BJ (cell line): ENCODE measurements around the gene ISCA2. TPM values are rescaled to one million over a fixed set of nuclear protein-coding genes. Genes with fewer than 3 reads are reported as not detected.

ENCODE experiments used
- CTCF ChIA-PET: fragments of 350-600 bp; formaldehyde crosslinking; extraction: SDS; loops from one replicate; lab custom pipeline; 2021; ENCODE audit warnings: antibody characterized with exemption, inconsistent platforms; lab: Yijun Ruan, JAX
- POLR2A ChIA-PET: fragments of 300-600 bp; sonication (Branson Sonifier 250); formaldehyde crosslinking; extraction: SDS; loops from one replicate; lab custom pipeline; 2021; ENCODE audit warnings: antibody characterized with exemption; lab: Charles Lee
- DNase-seq: peaks from one replicate; pipeline ENCODE4 v3.0.0-alpha.2; 2011; ENCODE audit warnings: low read depth
- H3K27me3 ChIP-seq: 2 replicates; pipeline ENCODE4 v1.6.0; 2011; ENCODE audit warnings: low read length; ENCODE audit not compliant: control insufficient read depth, insufficient read depth
- H3K36me3 ChIP-seq: 2 replicates; pipeline ENCODE4 v1.5.1; 2011; ENCODE audit warnings: low read length; ENCODE audit not compliant: control insufficient read depth, insufficient read depth
- H3K4me3 ChIP-seq: 2 replicates; pipeline ENCODE4 v1.5.1; 2011; ENCODE audit warnings: low read depth, mild to moderate bottlenecking, control low read depth, low read length
- polyA plus RNA-seq: library from polyadenylated mRNA; depleted of rRNA; stranded (reverse); fragments of >200 nt; gene quantifications from 2 replicates; pipeline ENCODE4 v1.2.3, GENCODE V29; 2011
- TF ChIP-seq, protein P1 (sequence below): IDR thresholded peaks from 2 replicates; pipeline ENCODE4 v1.5.1; 2011; ENCODE audit warnings: low read depth, mild to moderate bottlenecking, control low read depth, inconsistent platforms, low read length, moderate library complexity; ENCODE audit not compliant: insufficient read depth

ISCA2 gene
- polyA plus RNA-seq, 1 experiment = 13.0 TPM

DNA sequence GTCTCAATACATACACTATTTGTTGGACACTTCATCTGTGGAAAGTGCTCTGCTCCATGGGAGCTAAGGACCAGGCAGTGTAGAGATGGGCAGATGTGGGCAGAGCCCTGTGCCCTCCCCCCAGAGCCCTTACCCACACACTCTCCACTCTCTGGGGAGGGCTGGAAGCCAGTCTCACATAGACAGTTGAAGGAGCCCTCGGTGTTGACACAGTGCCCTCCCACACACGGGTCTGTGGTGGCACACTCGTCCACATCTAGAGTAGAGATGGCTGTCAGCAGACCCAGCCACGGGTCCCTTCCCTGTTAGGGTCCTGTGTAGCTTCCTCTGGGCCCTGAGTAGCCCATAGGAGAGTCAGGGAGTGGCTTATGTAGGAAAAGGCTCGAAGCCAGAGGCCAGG is 14.3 kb downstream of the ISCA2 start:
- CTCF ChIA-PET = interaction anchor here (1.1 to 1.3 kb wide), 2 partner anchors 13 to 75 kb away, joined by 3 read pairs; no protein-coding TSS in a partner anchor
- no peak for DNase-seq
- POLR2A ChIA-PET = no interaction called here
- Histone ChIP-seq H3K27me3 (no peaks in the 10 kb centered on the region), H3K36me3 (peaks cover 6% of the 10 kb centered on the region), H3K4me3 (no peak overlapping the region)
- TF ChIP-seq, protein P1, sequence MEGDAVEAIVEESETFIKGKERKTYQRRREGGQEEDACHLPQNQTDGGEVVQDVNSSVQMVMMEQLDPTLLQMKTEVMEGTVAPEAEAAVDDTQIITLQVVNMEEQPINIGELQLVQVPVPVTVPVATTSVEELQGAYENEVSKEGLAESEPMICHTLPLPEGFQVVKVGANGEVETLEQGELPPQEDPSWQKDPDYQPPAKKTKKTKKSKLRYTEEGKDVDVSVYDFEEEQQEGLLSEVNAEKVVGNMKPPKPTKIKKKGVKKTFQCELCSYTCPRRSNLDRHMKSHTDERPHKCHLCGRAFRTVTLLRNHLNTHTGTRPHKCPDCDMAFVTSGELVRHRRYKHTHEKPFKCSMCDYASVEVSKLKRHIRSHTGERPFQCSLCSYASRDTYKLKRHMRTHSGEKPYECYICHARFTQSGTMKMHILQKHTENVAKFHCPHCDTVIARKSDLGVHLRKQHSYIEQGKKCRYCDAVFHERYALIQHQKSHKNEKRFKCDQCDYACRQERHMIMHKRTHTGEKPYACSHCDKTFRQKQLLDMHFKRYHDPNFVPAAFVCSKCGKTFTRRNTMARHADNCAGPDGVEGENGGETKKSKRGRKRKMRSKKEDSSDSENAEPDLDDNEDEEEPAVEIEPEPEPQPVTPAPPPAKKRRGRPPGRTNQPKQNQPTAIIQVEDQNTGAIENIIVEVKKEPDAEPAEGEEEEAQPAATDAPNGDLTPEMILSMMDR = no peak

DNA sequence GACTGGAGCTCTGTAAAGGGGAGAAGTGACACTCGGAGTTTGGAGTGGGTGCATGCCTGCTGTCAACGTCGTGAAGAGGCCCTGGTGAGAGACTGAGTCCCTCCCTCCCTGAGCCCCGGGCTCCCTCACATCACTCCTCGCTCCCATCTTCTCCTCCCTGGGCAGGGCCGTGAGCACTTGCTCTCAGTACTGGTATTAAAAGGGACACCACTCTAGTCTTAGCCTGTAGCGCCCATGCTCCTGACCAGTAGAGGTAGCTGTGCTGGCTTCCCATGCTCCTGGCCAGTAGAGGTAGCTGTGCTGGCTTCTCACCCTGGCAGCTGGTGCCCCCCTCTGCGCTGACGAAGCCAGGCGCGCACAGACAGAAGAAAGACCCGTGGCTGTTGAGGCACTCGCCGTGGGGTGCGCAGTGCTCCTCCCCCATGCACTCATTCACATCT is 14.7 kb downstream of the ISCA2 start:
- CTCF ChIA-PET = interaction anchor here (0.6 to 1.3 kb wide), 4 partner anchors 13 to 104 kb away, joined by 3 read pairs; partner anchors contain the start of gene LTBP2
- Histone ChIP-seq H3K36me3 (peaks cover 6% of the 10 kb centered on the region), H3K4me3 (no peak overlapping the region), H3K27me3 (no peaks in the 10 kb centered on the region)
- POLR2A ChIA-PET = no interaction called here
- TF ChIP-seq, protein P1 = peak; percentile 43
- no peak for DNase-seq

DNA sequence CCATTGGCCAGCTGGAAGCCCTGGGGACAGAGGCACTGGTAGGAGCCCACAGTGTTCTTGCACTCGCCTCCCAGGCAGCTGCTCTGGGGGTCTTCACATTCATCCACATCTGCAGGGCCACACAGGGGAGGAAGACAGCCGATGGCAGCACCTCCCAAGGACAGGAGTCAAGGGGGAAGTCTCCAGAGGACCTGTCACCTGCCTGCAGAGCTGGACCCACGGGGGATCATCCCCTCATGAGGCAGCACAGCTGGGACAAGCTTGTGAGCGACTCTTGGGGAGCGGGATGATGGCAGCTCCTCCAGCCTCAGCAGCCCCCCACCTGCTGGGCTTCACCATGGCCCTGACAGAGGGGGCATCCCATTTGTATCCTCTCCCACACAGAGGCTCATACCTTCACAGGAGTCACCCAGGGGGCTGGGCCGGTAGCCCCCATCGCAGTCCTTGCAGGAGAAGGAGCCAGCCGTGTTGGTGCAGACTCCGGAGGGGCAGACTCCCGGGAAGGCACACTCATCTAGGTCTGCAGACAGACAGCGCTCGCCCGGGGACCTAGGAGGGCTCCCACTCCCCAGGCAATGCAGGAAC is 15.4 kb downstream of the ISCA2 start:
- no peak for DNase-seq
- Histone ChIP-seq H3K36me3 (peaks cover 6% of the 10 kb centered on the region), H3K4me3 (no peak overlapping the region), H3K27me3 (no peaks in the 10 kb centered on the region)
- POLR2A ChIA-PET = no interaction called here
- CTCF ChIA-PET = interaction anchor here (0.6 to 1.3 kb wide), 2 partner anchors 50 to 103 kb away, joined by 3 read pairs; partner anchors contain the start of gene LTBP2
- TF ChIP-seq, protein P1 = no peak

DNA sequence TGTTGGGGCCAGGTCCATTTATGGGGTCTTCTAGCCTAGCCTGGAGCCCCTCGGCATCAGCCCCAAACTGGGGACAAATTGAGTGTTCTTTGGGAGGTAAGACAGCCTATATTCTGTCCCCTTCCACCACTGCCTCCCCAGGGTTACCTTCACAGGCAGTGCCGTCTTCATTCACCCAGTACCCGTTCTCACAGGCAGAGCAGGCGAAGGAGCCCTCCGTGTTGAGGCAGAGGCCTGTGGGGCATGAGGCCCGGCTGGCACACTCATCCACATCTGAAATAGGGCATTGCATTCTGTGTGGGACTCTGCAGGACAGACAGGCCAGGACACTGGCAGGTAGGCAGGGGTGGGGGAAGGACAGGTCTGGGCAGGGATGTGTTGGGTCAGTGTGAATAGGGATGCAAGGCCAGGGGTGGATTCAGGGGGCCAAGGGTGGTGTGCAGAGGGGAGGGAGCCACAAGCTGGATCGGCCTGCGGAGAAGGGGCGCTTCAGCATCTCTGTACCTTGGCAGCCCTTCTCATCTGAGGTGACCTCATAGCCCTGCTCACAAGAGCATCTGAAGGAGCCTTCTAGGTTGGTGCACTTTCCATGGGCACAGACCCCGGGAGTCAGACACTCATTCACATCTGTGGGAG is 16.1 kb downstream of the ISCA2 start:
- ChIA-PET CTCF (interaction anchor here (1.3 to 2.4 kb wide), 2 partner anchors 7 to 103 kb away, joined by 3 to 11 read pairs; partner anchors contain the start of gene LTBP2), POLR2A (no interaction called here)
- H3K4me3 ChIP-seq = no peak overlapping the region
- TF ChIP-seq, protein P1 = no peak
- no peaks in the 10 kb centered on the region for H3K27me3 ChIP-seq
- peaks cover 6% of the 10 kb centered on the region; the same call in 1 of the 2 replicates for H3K36me3 ChIP-seq
- DNase-seq = no peak

DNA sequence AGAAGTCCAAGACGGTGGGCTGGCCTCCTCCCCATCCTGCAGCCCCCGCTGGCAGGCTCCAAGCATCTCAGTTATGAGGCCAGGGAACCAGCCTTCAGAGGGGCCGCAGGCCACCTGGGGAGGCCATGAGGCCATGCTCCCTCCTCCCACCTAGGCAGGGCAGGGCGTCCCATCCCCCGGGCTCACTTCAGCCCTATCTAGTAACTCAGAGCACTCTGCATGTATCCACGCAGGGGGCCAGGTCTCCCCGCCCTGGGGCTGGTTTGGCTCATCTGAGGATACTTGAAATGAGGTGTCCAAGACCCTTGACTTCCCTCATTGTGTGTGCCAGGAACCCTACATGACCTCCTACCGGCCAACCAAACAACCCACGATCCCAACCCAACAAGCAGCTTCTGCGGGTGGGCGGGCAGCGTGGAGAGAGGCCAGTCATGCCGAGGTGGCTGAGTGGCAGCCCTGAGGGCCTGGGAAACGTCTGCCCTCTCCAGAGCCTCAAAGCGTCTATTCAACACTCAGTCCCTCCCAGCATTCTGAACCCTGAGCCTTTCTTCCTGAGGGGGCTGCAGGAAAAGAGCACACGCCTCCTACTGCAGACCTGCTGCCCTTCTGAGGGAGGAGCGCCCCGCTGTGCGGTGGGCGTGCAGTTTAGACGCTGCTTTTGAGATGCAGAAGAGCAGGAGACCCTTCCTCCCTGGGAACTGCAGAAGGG is 16.8 kb downstream of the ISCA2 start:
- peaks cover 6% of the 10 kb centered on the region; the same call in 1 of the 2 replicates for H3K36me3 ChIP-seq
- DNase-seq = no peak

More for the DNA sequence above, 16.8 kb downstream of the ISCA2 start:
- CTCF ChIA-PET = interaction anchor here (0.8 to 2.4 kb wide), 4 partner anchors 8 to 99 kb away, joined by 3 to 11 read pairs (median 6); partner anchors contain the start of genes ISCA2 and NPC2
- POLR2A ChIA-PET = no interaction called here
- Histone ChIP-seq H3K4me3 (no peak overlapping the region), H3K27me3 (no peaks in the 10 kb centered on the region)
- TF ChIP-seq, protein P1 = no peak
